Ishikawa (cell line): Measurements from ENCODE around the gene ARSD.

Experiments
- CREB1 ChIP-seq: IDR thresholded peaks from 2 replicates; pipeline ENCODE4 v1.6.1; 2012; ENCODE audit warnings: low read depth
- EP300 ChIP-seq: IDR thresholded peaks from 2 replicates; pipeline ENCODE4 v1.6.1; 2012; ENCODE audit warnings: borderline replicate concordance
- TAF1 ChIP-seq: IDR thresholded peaks from 2 replicates; pipeline ENCODE4 v1.6.1; 2012; ENCODE audit warnings: low read depth, mild to moderate bottlenecking
- TF ChIP-seq, protein P1 (sequence below): IDR thresholded peaks from 2 replicates; pipeline ENCODE4 v1.6.1; 2012
- TF ChIP-seq, protein P2 (sequence below): IDR thresholded peaks from 2 replicates; pipeline ENCODE4 v1.6.1; 2012

DNA sequence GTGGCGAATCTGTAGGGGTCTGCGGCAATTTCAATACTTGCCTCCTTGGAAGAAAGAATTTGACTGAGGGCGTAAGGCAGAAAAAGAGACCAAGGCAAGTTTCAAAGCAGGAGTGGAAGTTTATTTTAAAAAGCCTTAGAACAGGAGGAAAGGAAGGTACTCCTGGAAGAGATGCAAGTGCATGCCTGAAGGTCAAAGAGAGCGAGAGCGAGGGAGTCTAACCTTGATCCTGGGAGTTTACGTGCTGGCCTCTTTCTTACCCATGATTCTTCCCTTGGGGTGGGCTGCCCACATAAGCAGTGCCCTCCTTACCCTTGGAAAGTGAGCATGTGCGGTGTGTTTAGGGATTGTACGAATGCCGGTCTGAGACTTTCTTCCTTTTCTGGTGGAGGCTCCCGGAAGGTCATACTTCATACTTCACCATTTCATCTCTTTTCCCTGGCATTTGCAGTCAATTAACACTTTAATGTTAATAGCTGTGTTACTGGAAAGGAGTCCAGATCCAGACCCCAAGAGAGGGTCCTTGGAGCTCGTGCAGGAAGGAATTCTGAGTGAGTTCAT is 40.0 kb downstream of the ARSD start:
- no peak for TF ChIP-seq TAF1
- no peak for TF ChIP-seq CREB1
- TF ChIP-seq, protein P1, sequence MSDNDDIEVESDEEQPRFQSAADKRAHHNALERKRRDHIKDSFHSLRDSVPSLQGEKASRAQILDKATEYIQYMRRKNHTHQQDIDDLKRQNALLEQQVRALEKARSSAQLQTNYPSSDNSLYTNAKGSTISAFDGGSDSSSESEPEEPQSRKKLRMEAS: no peak
- no peak for TF ChIP-seq EP300
- TF ChIP-seq, protein P2, sequence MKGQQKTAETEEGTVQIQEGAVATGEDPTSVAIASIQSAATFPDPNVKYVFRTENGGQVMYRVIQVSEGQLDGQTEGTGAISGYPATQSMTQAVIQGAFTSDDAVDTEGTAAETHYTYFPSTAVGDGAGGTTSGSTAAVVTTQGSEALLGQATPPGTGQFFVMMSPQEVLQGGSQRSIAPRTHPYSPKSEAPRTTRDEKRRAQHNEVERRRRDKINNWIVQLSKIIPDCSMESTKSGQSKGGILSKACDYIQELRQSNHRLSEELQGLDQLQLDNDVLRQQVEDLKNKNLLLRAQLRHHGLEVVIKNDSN: no peak
